Renal cortical epithelial cell (primary cell): ENCODE results near the gene VAMP3. TPM values are rescaled to one million over a fixed set of nuclear protein-coding genes. Genes with fewer than 3 reads are reported as not detected.

Experiments used
- DNase-seq: peaks from one replicate; pipeline ENCODE4 v3.0.0-alpha.2; 2011; ENCODE audit warnings: low read depth
- total RNA-seq: library from RNA; depleted of rRNA; stranded (reverse); fragments of >200 nt; gene quantifications from 2 replicates; pipeline ENCODE4 v1.2.3, GENCODE V29; 2014

The VAMP3 gene
- total RNA-seq, result 136 and 225 TPM in 2 replicates

GRCh38 chr1:7770997-7771822 is at the start of gene VAMP3:
Gene VAMP3, plus strand, starts transcription at chr1:7771296. Its CDS starts 88 bp downstream, at chr1:7771384.
- peak; percentile 38 for DNase-seq

GRCh38 chr1:7721940-7722669 is 49.0 kb upstream of the VAMP3 start:
- DNase-seq, result no peak

- DNase-seq, result no peak
Observed at GRCh38 chr1:7722670-7723012, 48.5 kb upstream of the VAMP3 start.

- no peak for DNase-seq
Observed at GRCh38 chr1:7726623-7727022, 44.5 kb upstream of the VAMP3 start.

GRCh38 chr1:7727809-7728471 is 43.2 kb upstream of the VAMP3 start:
- no peak for DNase-seq

- DNase-seq, result no peak
Observed at GRCh38 chr1:7729761-7730160, 41.3 kb upstream of the VAMP3 start.

- no peak for DNase-seq
Observed at GRCh38 chr1:7732331-7732730, 38.8 kb upstream of the VAMP3 start.

- no peak for DNase-seq
Observed at GRCh38 chr1:7733276-7733675, 37.8 kb upstream of the VAMP3 start.

- no peak for DNase-seq
Observed at GRCh38 chr1:7738044-7738443, 33.1 kb upstream of the VAMP3 start.

- no peak for DNase-seq
Observed at GRCh38 chr1:7743346-7743745, 27.8 kb upstream of the VAMP3 start.

GRCh38 chr1:7744882-7745281 is 26.2 kb upstream of the VAMP3 start:
- no peak for DNase-seq

GRCh38 chr1:7745783-7746182 is 25.3 kb upstream of the VAMP3 start:
- DNase-seq, result peak; percentile 83

- peak; percentile 2 for DNase-seq
Observed at GRCh38 chr1:7747605-7748004, 23.5 kb upstream of the VAMP3 start.

GRCh38 chr1:7749126-7749525 is 22.0 kb upstream of the VAMP3 start:
- DNase-seq, result no peak

- DNase-seq, result no peak
Observed at GRCh38 chr1:7751174-7751573, 19.9 kb upstream of the VAMP3 start.

GRCh38 chr1:7752512-7753417 is 18.3 kb upstream of the VAMP3 start:
- peak; percentile 72 for DNase-seq

GRCh38 chr1:7753641-7754040 is 17.5 kb upstream of the VAMP3 start:
- no peak for DNase-seq

- no peak for DNase-seq
Observed at GRCh38 chr1:7754234-7754633, 16.9 kb upstream of the VAMP3 start.

- DNase-seq, result no peak
Observed at GRCh38 chr1:7755448-7755847, 15.6 kb upstream of the VAMP3 start.

- no peak for DNase-seq
Observed at GRCh38 chr1:7760245-7760644, 10.9 kb upstream of the VAMP3 start.

GRCh38 chr1:7761103-7761502 is 10.0 kb upstream of the VAMP3 start:
- no peak for DNase-seq

- no peak for DNase-seq
Observed at GRCh38 chr1:7767176-7767575, 3.9 kb upstream of the VAMP3 start.
